Duodenal mucosa (tissue), 2 donors: ENCODE data around the gene BORCS5.
"Not testable (repeated sequence)": the region's sequence is repeated elsewhere in the genome, so short reads cannot be mapped to it uniquely, and the experiment has no call there.

Source experiments
- H3K27ac ChIP-seq: one replicate; pipeline ENCODE4 v1.7.0; 2013; ENCODE audit warnings: low read depth, low read length
- H3K27me3 ChIP-seq, 2 donors: one replicate each; pipeline ENCODE4 v1.7.0; 2013; ENCODE audit warnings: low read length in 2 of 2, control low read depth in 1 of 2; ENCODE audit not compliant: insufficient read depth in 2 of 2, control insufficient read depth in 1 of 2
- H3K36me3 ChIP-seq, 2 donors: one replicate each; pipeline ENCODE4 v1.7.0; 2013; ENCODE audit warnings: low read length in 2 of 2, control low read depth in 1 of 2; ENCODE audit not compliant: insufficient read depth in 2 of 2, control insufficient read depth in 1 of 2
- H3K4me1 ChIP-seq, 2 donors: one replicate each; pipeline ENCODE4 v1.7.0; 2013; ENCODE audit warnings: low read length in 2 of 2, control low read depth in 1 of 2; ENCODE audit not compliant: insufficient read depth in 2 of 2, control insufficient read depth in 1 of 2
- H3K4me3 ChIP-seq, 2 donors: one replicate each; pipeline ENCODE4 v1.7.0; 2013; ENCODE audit warnings: low read length in 2 of 2, low read depth in 1 of 2
- H3K9ac ChIP-seq, 2 donors: one replicate each; pipeline ENCODE4 v1.7.0; 2013; ENCODE audit warnings: low read length in 2 of 2, low read depth in 1 of 2
- H3K9me3 ChIP-seq, 2 donors: one replicate each; pipeline ENCODE4 v1.7.0; 2013; ENCODE audit warnings: low read length in 2 of 2, control low read depth in 1 of 2; ENCODE audit not compliant: control insufficient read depth in 1 of 2

The BORCS5 gene

GRCh38 chr12:12405882-12406281, 49.0 kb downstream of the BORCS5 start:
- no peak overlapping the region for H3K4me3 ChIP-seq
- H3K27me3 ChIP-seq: no peaks in the 10 kb centered on the region
- H3K36me3 ChIP-seq: no peaks in the 10 kb centered on the region
- H3K4me1 ChIP-seq: peaks cover 16 to 33% of the 10 kb centered on the region in 2 donors
- H3K9ac ChIP-seq: no peak overlapping the region
- no peak overlapping the region for H3K27ac ChIP-seq
- H3K9me3 ChIP-seq: no peaks in the 10 kb centered on the region

- H3K27ac ChIP-seq: no peak overlapping the region
Measured at GRCh38 chr12:12406762-12407161, 49.9 kb downstream of the BORCS5 start.

GRCh38 chr12:12408265-12408690, 51.4 kb downstream of the BORCS5 start:
- Histone ChIP-seq H3K27ac (no peak overlapping the region), H3K9me3 (no peaks in the 10 kb centered on the region), H3K4me3 (no peak overlapping the region), H3K36me3 (no peaks in the 10 kb centered on the region), H3K27me3 (no peaks in the 10 kb centered on the region), H3K4me1 (peaks cover 11 to 28% of the 10 kb centered on the region in 2 donors), H3K9ac (no peak overlapping the region)

More at GRCh38 chr12:12406762-12407161, 49.9 kb downstream of the BORCS5 start:
- Histone ChIP-seq H3K27me3 (no peaks in the 10 kb centered on the region), H3K9ac (no peak overlapping the region), H3K36me3 (no peaks in the 10 kb centered on the region), H3K9me3 (no peaks in the 10 kb centered on the region), H3K4me1 (peaks cover 16 to 33% of the 10 kb centered on the region in 2 donors), H3K4me3 (no peak overlapping the region)

GRCh38 chr12:12409337-12409736, 52.5 kb downstream of the BORCS5 start:
- H3K27me3 ChIP-seq, H3K9ac ChIP-seq, H3K36me3 ChIP-seq, H3K27ac ChIP-seq, H3K9me3 ChIP-seq, H3K4me3 ChIP-seq: not testable (repeated sequence)
- peaks cover 6 to 19% of the 10 kb centered on the region in 2 donors for H3K4me1 ChIP-seq

- H3K9ac ChIP-seq: no peak overlapping the region
- no peaks in the 10 kb centered on the region for H3K27me3 ChIP-seq
- H3K4me3 ChIP-seq: no peak overlapping the region
- H3K36me3 ChIP-seq: no peaks in the 10 kb centered on the region
- H3K27ac ChIP-seq: no peak overlapping the region
- H3K9me3 ChIP-seq: no peaks in the 10 kb centered on the region
- H3K4me1 ChIP-seq: no peaks in the 10 kb centered on the region
Measured at GRCh38 chr12:12415886-12416285, 59.0 kb downstream of the BORCS5 start.

DNA sequence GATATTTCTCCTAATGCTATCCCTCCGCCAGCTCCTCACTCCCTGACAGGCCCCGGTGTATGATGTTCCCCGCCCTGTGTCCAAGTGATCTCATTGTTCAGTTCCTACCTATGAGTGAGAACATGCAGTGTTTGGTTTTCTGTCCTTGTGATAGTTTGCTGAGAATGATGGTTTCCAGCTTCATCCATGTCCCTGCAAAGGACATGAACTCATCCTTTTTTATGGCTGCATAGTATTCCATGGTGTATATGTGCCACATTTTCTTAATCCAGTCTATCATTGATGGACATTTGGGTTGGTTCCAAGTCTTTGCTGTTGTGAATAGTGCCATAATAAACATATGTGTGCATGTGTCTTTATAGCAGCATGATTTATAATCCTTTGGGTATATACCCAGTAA, 62.3 kb downstream of the BORCS5 start:
- H3K27ac ChIP-seq, H3K9ac ChIP-seq, H3K27me3 ChIP-seq, H3K36me3 ChIP-seq, H3K4me3 ChIP-seq, H3K9me3 ChIP-seq, H3K4me1 ChIP-seq: not testable (repeated sequence)

- H3K27me3 ChIP-seq: no peaks in the 10 kb centered on the region
- peaks cover 0 to 11% of the 10 kb centered on the region in 2 donors for H3K9me3 ChIP-seq
- no peaks in the 10 kb centered on the region for H3K36me3 ChIP-seq
- no peak overlapping the region for H3K4me3 ChIP-seq
- no peak overlapping the region for H3K9ac ChIP-seq
- no peaks in the 10 kb centered on the region for H3K4me1 ChIP-seq
- no peak overlapping the region for H3K27ac ChIP-seq
Measured at GRCh38 chr12:12423367-12423766, 66.5 kb downstream of the BORCS5 start.

DNA sequence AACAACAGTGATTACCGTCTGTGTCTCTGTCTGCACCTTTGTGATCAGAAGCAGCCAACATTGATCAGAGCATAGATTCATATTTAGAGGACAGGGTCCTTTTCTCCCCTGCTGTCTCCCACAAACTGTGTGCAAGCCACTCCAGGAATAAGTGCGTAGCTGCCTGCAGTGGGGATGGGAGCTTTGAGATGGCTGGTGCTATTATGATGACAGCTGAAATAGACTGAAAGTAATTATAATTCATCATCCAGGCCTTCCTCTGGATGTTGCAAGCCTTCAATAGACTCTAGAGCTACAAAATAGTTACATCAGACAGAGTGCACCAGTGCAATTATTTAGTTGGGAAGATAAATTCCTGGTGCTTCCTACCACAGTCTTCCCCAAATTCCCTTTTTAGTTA, 68.1 kb downstream of the BORCS5 start:
- Histone ChIP-seq H3K9ac (no peak overlapping the region), H3K9me3 (peaks cover 0 to 11% of the 10 kb centered on the region in 2 donors), H3K27ac (no peak overlapping the region), H3K36me3 (no peaks in the 10 kb centered on the region), H3K4me3 (no peak overlapping the region), H3K27me3 (no peaks in the 10 kb centered on the region), H3K4me1 (no peaks in the 10 kb centered on the region)

GRCh38 chr12:12425616-12426015, 68.7 kb downstream of the BORCS5 start:
- no peak overlapping the region for H3K4me3 ChIP-seq

DNA sequence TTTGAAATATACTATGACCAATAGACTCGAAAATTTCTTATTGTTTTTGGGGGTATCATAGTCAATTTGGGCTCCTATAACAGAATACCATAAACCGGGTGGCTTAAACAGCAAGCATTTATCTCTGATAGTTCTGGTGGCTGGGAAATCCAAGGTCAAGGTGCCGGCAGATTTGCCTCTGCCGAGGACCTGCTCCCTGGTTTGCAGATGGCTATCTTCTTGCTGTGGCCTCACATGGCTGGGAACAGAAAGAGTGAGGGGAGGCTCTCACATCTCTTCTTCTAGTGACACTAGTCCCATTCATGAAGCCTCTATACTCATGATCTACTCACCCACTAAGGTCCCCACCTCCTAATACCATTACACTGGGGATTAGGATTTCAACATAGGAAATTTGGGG, 70.7 kb downstream of the BORCS5 start:
- no peaks in the 10 kb centered on the region for H3K27me3 ChIP-seq
- H3K9ac ChIP-seq: no peak overlapping the region
- no peaks in the 10 kb centered on the region for H3K36me3 ChIP-seq
- no peak overlapping the region for H3K4me3 ChIP-seq
- peaks cover 0 to 11% of the 10 kb centered on the region in 2 donors for H3K9me3 ChIP-seq
- H3K4me1 ChIP-seq: peaks cover 0 to 9% of the 10 kb centered on the region in 2 donors
- H3K27ac ChIP-seq: no peak overlapping the region

More at GRCh38 chr12:12425616-12426015, 68.7 kb downstream of the BORCS5 start:
- no peaks in the 10 kb centered on the region for H3K36me3 ChIP-seq
- H3K9ac ChIP-seq: no peak overlapping the region
- H3K27me3 ChIP-seq: no peaks in the 10 kb centered on the region
- peaks cover 0 to 11% of the 10 kb centered on the region in 2 donors for H3K9me3 ChIP-seq
- H3K4me1 ChIP-seq: no peaks in the 10 kb centered on the region
- H3K27ac ChIP-seq: no peak overlapping the region

DNA sequence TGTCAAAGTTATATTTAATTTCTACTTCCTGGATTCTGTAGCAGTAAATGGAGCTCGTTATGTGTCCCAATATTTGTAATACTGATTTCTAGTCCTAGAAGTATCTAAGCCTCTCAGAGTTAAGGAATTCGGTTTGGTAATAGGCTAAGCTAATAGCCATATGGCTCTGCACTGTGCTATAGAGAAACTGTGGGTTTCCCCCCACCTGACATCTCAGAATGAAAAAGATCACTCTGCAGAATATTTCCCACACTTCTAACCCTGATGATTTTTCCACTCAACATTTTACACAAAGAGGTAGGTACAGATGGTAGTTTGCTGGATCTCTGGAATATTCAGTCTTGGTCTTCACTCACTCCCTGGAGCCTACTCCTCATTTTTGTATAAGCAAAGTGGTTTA, 71.2 kb downstream of the BORCS5 start:
- no peak overlapping the region for H3K9ac ChIP-seq

More for the DNA sequence above, 71.2 kb downstream of the BORCS5 start:
- Histone ChIP-seq H3K27me3 (no peaks in the 10 kb centered on the region), H3K9me3 (peaks cover 0 to 11% of the 10 kb centered on the region in 2 donors), H3K4me1 (peaks cover 0 to 9% of the 10 kb centered on the region in 2 donors), H3K27ac (no peak overlapping the region), H3K4me3 (no peak overlapping the region), H3K36me3 (no peaks in the 10 kb centered on the region)
